HG02938 (cell line): Measurements from ENCODE around the gene CTSF.
"Not testable (repeated sequence)": the region's sequence is repeated elsewhere in the genome, so short reads cannot be mapped to it uniquely, and the experiment has no call there.

Experiments used
- ATAC-seq: cut with Tn5 transposase; IDR thresholded peaks from one replicate; pipeline ENCODE4 v1.9.1; 2021; ENCODE audit warnings: mild to moderate bottlenecking, moderate library complexity; ENCODE audit not compliant: unreplicated experiment

Gene CTSF

DNA sequence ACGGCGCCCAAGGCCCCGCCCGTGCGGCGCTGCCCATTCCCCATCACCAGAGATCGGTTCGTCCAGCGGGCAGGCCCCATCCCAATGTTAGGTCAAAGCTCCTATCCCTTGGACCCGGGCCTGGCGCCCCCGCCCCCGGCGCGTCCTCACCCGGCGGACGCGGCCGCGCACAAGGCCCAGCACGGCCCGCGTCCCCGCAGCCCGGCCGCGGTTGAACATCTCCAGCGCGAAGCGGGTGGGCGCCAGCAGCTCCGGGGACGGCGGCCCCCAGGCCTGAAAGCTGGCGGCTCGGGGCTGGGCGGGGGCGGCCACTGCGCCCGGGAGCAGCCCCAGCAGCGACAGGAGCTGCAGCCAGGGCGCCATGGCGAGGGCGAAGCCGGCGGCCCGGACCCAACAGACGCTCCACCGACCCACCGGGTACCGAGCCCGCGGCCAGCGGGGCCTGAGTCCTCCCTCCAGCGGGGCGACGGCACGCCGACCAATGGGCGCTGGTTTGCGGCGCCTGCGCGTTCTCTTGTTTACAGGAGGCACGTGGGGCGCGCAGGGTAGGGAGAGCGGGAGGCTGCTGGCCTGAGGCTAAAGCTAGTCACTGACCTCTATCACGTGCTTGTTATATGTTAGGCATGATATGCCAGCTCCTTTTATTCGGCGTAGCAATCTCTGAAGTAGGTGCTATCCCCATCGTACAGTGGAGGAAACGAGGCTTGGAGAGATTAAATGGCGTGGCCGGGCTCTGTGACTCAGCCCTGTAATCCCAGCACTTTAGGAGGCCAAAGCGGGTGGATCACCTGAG, at the start of gene CTSF:
CTSF (minus strand) TSS at position 483 of the 793 bp plus-strand sequence; CDS start at position 363, 120 bp downstream.
- no peak for ATAC-seq

DNA sequence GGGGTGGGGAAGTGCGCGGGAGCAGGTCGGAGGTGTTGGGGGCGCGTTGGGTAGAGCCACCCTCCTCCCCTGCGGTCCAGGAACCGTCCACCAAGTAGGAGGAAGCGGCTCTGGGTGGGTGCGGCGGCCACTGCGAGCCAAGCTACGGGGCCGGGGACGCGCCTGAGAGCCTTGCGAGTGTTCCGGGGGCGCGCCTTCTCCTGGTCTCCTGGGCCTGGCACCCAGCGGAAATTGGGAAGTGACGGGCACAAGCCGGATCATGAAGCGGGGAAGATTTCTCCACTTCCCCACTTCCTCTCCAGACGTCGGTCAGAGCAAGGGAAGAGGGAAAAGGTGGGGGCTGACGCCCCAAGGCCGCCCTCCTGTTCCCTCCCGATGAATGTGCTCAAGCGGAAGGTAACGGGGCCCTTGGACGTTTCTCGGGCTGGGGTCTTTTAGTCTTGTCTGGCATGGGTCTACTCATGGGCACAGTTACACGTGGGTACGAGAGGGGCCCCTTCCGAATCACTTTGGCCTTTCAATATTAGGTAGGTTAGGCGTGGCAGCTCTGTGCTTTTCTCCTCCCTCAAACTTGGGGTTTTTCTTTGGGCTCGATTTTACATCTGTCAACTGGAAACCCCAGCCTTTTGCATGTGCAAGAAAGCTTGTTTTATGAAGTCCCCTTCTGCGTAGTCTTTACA, 48.9 kb upstream of the CTSF start:
- no peak for ATAC-seq

DNA sequence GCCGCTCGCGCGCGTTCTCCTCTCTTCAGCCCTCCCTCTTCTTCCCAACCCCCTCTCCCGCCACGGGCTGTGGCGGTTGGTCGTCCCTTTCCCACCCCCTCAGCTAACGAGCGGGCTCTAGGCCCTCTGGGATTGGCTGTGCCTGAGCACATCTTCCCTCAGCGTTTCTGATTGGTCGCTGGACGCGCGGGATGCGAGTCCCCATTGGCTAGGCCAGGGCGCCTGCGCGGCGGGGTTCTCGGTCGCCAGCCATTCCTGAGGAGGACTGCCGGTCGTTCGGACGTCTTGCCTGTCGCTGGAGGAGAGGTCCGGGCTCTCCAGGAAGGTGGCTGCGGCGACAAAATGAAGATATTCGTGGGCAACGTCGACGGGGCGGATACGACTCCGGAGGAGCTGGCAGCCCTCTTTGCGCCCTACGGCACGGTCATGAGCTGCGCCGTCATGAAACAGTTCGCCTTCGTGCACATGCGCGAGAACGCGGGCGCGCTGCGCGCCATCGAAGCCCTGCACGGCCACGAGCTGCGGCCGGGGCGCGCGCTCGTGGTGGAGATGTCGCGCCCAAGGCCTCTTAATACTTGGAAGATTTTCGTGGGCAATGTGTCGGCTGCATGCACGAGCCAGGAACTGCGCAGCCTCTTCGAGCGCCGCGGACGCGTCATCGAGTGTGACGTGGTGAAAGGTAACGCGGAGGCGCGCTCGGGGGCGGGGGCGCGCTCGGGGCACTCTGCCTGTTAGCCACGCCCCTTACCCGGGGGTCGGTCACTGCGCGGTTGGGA, 48.2 kb upstream of the CTSF start, which contains the start of gene RBM14:
RBM14 (plus strand) TSS at position 252 of the 776 bp plus-strand sequence; CDS start at position 343, 91 bp downstream.
- ATAC-seq: peak; percentile 88

DNA sequence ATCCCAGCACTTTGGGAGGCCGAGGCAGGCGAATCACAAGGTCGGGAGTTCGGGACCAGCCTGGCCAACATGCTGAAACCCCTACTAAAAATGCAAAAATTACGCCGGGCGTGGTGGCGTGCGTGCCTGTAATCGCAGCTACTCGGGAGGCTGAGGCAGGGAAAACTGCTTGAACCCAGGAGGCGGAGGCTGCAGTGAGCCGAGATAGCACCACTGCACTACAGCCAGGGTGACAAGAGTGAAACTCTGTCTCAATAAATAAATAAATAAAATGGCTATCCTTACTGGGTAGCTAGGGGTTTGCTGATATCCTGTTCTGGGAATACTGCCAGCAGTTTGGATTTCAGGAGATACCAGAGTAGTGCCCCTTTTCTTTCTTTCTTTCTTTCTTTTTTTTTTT, 45.7 kb upstream of the CTSF start:
- no peak for ATAC-seq

DNA sequence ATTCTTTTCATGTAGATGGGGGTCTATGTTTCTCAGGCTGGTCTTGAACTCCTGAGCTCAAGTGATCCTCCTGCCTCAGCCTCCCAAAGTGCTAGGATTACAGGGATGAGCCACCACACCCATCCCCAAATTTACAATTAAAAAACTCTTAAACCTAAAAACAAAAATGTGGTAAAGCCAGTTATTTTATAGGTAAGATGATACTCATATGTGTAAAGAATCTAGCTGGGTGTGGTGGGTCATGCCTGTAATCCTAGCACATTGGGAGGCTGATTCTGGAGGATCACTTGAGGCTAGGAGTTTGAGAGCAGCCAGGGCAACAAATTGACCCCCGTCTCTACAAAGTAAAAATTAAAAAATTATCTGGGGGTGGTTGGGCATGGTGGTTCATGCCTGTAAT, 44.1 kb upstream of the CTSF start:
- ATAC-seq: no peak

DNA sequence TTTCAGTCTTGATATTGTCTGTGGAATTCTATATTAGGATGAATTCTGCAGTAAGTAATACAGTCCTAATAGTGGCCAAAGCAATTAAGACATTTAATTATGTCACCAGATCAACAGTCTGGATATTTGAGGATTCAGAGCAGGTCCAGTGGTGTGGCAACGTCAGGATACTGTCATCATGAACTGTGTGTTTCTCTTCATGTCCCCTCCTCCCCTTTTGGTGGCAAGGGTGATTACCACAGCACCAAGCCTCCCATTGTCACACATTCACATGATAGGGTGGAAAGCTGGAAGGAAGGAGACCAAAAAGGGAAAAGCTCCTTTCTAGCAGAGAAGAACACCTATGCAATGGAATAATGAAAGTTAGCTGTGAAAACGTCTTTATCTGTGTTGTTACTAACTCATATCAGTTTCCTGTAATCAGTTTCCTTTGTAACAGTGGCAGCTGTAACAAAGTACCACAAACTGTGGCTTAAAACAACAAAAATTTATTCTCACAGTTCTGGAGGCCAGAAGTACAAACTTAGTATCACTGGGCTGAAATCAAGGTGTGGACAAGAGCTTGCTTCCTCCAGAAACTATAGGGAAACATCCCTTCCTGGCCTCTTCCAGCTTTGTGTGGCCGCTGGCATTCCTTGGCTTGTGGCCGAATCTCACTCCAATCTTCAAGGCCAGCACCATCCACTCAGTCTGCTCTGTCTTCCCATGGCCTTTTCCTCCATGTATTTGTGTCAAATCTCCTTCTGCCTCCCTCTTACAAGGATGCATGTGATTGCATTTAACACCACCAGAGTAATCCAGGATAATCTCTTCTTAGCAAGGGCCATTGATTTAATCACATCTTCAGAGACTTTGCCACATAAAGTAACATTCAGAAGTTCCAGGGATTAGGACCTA, 41.6 kb upstream of the CTSF start:
- ATAC-seq: no peak

DNA sequence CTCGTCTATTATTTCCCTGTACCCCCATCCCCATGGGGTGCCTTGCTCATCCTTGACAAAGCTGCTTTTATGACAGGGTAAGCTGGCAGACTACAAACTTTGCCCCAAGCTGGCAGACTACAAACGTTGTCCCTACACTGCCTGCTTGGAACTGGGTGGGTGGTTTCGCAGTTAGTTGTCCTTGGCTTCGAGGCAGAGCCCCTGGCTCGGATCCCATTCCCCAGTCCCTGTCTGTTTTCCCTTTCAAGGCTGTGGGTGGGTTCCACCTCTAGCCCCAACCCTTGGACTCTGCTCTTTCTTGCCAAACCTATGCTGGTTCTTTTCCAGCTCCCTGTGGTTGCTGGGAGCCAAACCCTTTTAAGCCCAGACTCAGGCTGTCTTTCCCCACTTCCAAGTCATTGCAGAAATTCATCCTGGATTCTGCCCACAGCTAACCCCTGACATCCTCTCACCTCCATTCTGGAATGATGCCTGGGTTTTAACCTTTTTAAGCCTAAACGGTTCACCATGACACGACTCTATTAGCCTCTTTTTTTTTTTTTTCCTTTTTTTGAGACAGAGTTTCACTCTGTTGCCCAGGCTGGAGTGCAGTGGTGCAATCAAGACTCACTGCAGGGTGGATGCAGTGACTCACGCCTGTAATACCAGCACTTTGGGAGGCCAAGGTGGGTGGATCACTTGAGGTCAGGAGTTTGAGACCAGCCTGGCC, 38.9 kb upstream of the CTSF start:
- no peak for ATAC-seq

DNA sequence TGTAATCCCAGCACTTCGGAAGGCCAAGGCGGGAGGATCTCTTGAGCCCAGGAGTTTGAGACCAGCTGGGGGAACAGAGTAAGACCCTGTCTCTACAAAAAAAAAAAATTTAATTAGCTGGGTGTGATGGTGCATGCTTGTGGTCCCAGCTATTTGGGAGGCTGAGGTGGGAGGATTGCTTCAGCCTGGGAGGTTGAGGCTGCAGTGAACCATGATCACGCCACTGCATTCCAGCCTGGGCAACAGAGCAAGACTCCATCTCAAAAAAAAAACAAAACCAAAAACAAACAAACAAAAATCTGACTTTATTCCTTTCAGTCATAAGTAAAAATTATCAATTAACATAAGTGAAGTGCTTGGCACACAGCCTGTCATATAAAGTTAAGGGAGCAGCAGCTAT, 38.2 kb upstream of the CTSF start:
- ATAC-seq: not testable (repeated sequence)

DNA sequence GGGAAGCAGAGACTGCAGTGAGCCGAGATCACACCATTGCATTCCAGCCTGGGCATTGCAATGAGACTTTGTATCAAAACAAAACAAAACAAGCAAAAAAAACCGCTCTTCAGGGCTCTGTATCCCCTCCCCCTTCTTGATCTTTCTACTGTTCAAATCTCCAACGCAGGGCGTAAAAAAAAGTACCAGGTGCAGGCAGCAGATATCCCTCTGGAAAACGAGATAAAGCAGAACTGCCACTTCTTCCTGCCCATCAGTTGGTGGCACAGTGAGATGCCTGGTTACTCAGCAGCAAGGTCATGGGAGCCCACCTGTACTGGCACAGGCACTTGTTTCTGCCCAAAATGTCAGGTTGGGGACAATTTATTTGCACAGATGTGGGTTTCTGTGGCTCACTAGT, 35.7 kb upstream of the CTSF start:
- ATAC-seq: no peak

DNA sequence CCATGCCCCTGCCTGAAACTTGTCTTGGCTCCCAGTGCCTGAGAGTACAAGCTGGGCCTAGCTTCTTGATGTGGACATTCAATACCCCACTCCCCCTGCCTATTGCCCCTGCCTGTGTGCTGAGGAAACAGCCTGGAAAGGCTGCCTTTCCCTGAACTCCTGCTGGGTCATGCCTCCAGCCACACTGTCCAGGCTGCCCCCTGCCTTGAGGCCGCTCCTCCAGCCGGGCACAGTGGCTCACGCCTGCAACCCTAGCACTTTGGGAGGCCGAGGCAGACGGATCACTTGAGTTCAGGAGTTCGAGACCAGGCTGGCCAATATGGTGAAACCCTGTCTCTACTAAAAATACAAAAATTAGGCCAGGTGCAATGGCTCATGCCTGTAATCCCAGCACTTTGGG, 34.7 kb upstream of the CTSF start:
- ATAC-seq: no peak

DNA sequence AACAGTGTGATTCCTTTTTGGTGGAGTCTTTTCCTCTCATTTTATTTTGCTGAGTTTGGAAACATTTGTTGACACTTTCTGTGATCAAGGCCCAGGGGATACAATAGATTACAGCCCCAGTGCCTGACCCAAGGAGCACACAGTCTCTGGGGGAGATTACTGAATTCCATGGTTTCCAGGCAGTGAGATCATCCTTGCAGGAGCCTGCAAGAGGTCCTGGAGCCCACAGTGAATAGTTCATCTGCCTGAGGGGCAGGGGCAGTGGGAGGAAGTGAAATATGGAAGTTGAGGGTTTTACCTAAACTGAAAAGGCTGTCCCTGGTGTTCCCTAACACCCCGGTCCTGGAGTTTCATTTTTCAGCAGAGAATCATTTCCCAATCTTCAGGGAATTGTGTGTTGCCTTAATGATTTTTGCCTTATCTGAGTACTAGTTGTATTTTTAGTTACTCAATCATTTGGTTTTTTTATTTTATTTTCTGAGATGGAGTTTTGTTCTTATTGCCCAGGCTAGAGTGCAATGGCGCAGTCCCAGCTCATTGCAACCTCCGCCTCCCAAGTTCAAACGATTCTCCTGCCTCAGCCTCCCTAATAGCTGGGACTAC, 32.3 kb upstream of the CTSF start:
- ATAC-seq: no peak

DNA sequence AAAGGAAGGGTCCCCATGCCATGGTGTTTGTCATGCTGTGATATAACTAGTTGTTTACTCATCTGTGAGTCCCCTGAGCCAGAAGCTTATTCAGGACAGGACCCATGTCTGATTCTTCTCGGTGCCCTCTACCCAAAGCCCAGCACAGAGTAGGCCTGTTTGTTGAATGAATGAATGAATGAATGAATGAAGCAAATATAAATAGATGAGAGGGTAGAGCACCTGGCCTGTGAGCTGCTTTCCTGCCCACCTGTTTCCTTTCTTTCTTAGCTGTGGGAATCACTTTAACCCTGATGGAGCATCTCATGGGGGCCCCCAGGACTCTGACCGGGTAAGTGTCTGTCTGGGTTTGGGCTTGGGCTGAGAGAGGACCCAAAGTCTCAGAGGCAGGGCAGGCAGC, 31.8 kb upstream of the CTSF start:
- ATAC-seq: no peak

DNA sequence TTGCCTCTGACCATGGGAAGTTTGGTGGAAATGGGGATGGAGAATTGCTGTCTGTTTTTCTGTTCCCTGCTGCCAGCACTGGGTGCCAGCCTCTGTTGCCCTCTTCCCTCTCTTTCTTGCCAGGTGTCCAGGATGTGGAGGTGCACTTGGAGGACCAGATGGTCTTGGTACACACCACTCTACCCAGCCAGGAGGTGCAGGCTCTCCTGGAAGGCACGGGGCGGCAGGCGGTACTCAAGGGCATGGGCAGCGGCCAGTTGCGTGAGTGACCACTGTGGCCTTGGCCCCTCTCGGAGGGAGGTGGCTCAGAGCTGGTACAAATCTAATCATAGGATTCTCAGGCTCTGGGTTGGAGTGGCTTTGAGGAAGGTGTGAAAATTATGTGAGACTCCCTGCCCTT, 30.6 kb upstream of the CTSF start:
- ATAC-seq: no peak

DNA sequence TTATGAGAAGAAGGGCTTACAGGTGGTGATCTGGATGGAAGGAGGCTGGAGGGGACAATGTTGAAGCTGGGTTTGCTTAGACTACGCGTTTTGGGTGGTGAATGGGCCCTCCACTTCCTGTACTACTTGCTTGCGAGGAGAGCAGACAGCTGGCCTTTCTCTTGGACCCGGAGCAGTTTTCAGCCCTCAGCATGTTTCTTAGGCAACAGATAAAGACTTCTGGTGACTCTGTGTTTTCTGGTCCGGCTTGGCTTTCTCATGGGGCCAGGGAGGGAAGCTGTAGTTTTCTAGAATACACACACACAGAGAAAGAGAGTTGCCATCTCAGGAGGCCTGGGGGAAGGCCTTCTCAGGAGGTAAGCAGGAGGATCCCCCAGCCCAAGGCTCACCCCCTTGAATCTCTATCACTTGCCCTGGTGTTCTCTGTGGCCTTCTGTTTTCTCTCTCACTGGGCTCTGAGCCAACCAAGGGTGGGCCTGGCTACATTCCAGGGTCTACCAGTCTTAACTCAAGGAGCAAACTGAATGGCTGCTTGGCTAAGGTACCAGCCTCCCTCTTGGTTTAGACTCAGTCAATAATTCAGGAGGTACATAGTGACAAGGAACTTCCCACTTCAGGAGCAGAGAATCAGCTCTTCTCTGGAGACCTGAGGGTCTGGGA, 27.0 kb upstream of the CTSF start:
- no peak for ATAC-seq

DNA sequence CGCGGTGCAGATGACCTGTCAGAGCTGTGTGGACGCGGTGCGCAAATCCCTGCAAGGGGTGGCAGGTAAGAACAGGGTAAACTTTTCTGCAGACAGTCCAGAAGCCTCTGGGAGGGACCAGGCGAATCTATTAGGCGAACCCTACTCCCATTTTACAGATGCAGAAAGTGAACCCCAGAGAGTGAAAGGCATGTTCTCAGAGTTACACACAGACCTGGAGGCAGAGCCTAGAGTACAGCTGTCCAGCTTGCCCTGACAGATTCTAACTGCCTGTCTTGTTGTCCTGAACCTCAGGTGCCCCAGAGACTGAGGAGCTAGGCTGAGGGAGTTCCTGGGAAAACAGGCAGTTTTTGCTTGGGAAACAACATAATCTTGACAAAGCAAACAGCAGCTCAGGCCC, 25.2 kb upstream of the CTSF start:
- ATAC-seq: no peak

DNA sequence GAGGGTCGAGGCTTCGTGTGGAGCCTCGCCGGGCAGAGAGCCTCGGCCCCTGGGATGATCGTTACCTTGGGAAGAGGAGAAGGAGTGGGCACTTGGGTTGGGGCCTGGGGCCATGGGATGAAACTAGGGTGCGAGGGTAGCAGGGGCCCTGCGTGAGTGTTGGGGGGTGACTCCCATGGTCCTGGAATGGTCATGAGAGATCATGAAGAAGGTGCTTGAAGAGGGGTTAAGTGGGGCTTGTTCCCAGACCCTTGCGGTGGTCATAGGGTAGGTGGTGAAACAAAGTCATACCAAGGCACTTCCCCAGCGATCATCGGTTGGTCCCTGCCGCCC, 24.9 kb upstream of the CTSF start:
- peak; percentile 10 for ATAC-seq

DNA sequence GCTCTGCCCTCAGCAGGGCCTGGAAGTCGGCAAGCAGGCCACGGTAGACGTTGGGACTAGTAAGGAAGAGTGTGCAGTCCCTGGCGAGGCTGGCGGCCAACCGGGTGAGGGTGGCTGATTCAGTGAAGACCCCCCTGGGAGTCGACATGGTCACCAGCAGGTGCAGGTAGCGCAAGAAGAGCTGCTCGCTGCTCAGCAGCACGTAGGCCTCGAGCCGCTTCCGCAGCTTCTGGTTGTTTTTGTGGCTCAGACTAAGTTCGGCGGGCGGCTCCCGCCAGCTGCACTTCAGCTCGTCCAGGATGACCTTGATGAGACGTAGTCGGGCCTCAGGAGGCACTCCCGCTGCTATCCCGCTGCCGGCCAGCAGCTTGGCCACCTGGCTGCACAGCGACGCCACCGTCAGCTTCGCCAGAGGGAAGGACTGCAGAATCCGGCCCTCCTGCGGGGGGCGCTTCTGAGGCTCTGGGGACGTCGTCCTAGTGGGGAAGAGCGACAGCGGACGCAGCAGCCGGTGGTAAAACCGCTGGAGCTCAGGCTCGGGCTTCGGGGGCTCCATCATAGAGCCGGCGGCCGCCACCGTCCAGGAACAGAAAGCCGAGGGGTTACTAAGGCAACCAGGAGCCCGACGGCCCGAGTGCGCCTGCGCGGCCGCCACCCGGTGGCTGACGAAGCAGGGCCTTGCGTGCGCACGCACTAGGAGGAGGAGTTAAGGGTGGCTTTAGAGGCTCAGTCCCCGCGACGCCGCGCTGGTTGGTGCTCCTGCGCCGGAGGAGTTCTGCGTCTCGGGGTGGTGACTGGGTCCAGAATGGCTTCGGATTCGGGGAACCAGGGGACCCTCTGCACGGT, 24.3 kb upstream of the CTSF start, which contains the start of the genes CCDC87 and CCS:
CCDC87 (minus strand) TSS at position 607 of the 846 bp plus-strand sequence; CDS start at position 559, 48 bp downstream.
CCS (plus strand) TSS at position 729 of the 846 bp plus-strand sequence; CDS start at position 806, 77 bp downstream.
- peak; percentile 79 for ATAC-seq

DNA sequence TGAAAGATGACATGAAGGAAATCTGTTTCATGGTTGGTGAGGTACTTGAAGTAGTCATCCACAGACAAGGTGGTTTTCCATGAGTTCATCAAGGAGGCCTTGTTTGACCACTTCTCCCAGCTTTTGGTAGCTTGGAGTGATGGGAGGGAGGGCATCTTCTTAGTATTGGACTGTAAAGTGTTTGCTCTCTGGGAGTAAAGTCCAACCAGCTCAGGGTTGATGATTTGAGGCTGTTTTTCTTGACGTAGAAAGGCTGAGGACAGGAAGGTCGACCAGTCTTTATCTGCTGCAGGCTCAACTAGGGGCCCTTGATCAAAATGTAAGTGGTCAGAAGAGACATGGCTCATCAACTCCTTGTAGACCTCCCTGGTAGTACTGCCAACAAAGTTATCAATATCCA, 22.8 kb upstream of the CTSF start:
- no peak for ATAC-seq
